Measurements from ENCODE around the gene RPL36AL. TPM values are rescaled to one million over a fixed set of nuclear protein-coding genes. Genes with fewer than 3 reads are reported as not detected.
"Not testable (repeated sequence)": the region's sequence is repeated elsewhere in the genome, so short reads cannot be mapped to it uniquely, and the experiment has no call there.

Gene RPL36AL
- total RNA-seq, 1 experiment from 2014 or later, result 181 TPM

- DNase-seq, result no peak
- peaks cover 2% of the 10 kb centered on the region for H3K4me1 Mint-ChIP-seq (ENCODE audit: low read depth, unreplicated experiment)
- H3K4me1 ChIP-seq, result peaks cover 4% of the 10 kb centered on the region
- H3K27me3 Mint-ChIP-seq (ENCODE audit: insufficient read depth, unreplicated experiment), result no peaks in the 10 kb centered on the region
- peaks cover 30% of the 10 kb centered on the region for H3K36me3 Mint-ChIP-seq (ENCODE audit: insufficient read depth, unreplicated experiment)
- H3K27ac Mint-ChIP-seq (ENCODE audit: unreplicated experiment), result no peak overlapping the region
- H3K4me3 ChIP-seq (ENCODE audit: low read depth, low read length), result no peak overlapping the region
- intact Hi-C loops (cut with micrococcal nuclease; ENCODE audit: unreplicated experiment), result no loop called here
- H3K9me3 Mint-ChIP-seq (ENCODE audit: unreplicated experiment), result no peaks in the 10 kb centered on the region
- no peaks in the 10 kb centered on the region for H3K36me3 ChIP-seq (ENCODE audit: control insufficient read depth, insufficient read depth, low read length)
- no peaks in the 10 kb centered on the region for H3K9me3 ChIP-seq
- no TSS peak for BruUV-seq (replicated peaks)
- ChIA-PET CTCF (no interaction called here), POLR2A (no interaction called here)
- no peak overlapping the region for H3K4me3 Mint-ChIP-seq (ENCODE audit: unreplicated experiment)
- H3K27me3 ChIP-seq (replicated peaks; ENCODE audit: control insufficient read depth, insufficient read depth, low read length), result no peaks in the 10 kb centered on the region
- TF ChIP-seq CTCF (IDR thresholded peaks at IDR 0.05; ENCODE audit: insufficient read depth in 1 of 2, low read depth in 1 of 2, low read length in 1 of 2, severe bottlenecking in 1 of 2, unreplicated experiment in 1 of 2), result no peak
Measured at GRCh38 chr14:49589387-49589786, 31.0 kb downstream of the RPL36AL start.

DNA sequence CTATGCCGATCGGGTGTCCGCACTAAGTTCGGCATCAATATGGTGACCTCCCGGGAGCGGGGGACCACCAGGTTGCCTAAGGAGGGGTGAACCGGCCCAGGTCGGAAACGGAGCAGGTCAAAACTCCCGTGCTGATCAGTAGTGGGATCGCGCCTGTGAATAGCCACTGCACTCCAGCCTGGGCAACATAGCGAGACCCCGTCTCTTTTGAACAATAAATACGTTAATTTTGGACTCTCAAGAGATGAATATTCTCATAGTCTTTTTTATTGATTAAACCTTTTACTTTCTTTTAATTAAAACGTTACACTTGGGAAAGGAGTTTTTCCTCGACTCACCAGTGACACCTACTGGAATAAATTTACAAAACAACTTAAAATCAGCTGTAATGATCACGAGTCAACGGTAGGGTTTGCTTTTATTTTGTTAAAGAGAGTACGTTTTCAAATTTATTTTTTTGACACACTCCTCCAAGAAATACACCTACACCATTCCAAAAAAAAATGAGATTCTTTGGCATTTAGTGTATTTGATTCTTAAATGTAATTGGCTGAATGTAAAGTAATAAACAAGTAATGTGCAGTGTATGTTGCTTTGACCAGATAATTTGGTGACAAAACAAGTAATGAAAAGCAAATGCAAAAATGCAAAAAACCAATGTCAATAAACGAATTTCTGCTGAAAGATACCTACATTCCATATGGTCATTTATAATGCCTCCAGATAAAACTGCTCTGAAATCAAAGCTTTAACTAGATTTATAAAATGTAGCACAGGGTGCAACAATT lies 33.6 kb downstream of the RPL36AL start:
- peak overlapping the region; percentile 98 for H3K4me3 Mint-ChIP-seq (ENCODE audit: unreplicated experiment)
- Histone ChIP-seq H3K4me3 (ENCODE audit: low read depth, low read length) (peak overlapping the region; percentile 97), H3K27me3 (replicated peaks; ENCODE audit: control insufficient read depth, insufficient read depth, low read length) (no peaks in the 10 kb centered on the region), H3K4me1 (peaks cover 10% of the 10 kb centered on the region), H3K9me3 (no peaks in the 10 kb centered on the region), H3K36me3 (ENCODE audit: control insufficient read depth, insufficient read depth, low read length) (no peaks in the 10 kb centered on the region; the same call in 1 of the 2 replicates)
- peak overlapping the region; percentile 97 for H3K27ac Mint-ChIP-seq (ENCODE audit: unreplicated experiment)
- peak; percentile 67 to 92 for TF ChIP-seq CTCF (IDR thresholded peaks at IDR 0.05; ENCODE audit: insufficient read depth in 1 of 2, low read depth in 1 of 2, low read length in 1 of 2, severe bottlenecking in 1 of 2, unreplicated experiment in 1 of 2)
- H3K9me3 Mint-ChIP-seq (ENCODE audit: unreplicated experiment), result no peaks in the 10 kb centered on the region
- BruUV-seq (replicated peaks), result no TSS peak
- peaks cover 12% of the 10 kb centered on the region for H3K4me1 Mint-ChIP-seq (ENCODE audit: low read depth, unreplicated experiment)
- ChIA-PET POLR2A (interaction anchor here (0.5 to 1.6 kb wide), 12 partner anchors 8 to 181 kb away, joined by 3 to 15 read pairs (median 4); partner anchors contain the start of genes KLHDC2, LRR1, MGAT2 and POLE2), CTCF (interaction anchor here (0.7 to 1.7 kb wide), 4 partner anchors 12 to 125 kb away, joined by 5 to 9 read pairs (median 6); partner anchors contain the start of genes LRR1, MGAT2 and RPL36AL)
- intact Hi-C loops (cut with micrococcal nuclease; ENCODE audit: unreplicated experiment), result loop anchor here (1.0 kb wide), 2 partner anchors 11 to 82 kb away; partner anchors contain the start of gene LRR1
- H3K36me3 Mint-ChIP-seq (ENCODE audit: insufficient read depth, unreplicated experiment), result peaks cover 55% of the 10 kb centered on the region
- no peaks in the 10 kb centered on the region for H3K27me3 Mint-ChIP-seq (ENCODE audit: insufficient read depth, unreplicated experiment)
- DNase-seq, result peak; percentile 59 to 68

DNA sequence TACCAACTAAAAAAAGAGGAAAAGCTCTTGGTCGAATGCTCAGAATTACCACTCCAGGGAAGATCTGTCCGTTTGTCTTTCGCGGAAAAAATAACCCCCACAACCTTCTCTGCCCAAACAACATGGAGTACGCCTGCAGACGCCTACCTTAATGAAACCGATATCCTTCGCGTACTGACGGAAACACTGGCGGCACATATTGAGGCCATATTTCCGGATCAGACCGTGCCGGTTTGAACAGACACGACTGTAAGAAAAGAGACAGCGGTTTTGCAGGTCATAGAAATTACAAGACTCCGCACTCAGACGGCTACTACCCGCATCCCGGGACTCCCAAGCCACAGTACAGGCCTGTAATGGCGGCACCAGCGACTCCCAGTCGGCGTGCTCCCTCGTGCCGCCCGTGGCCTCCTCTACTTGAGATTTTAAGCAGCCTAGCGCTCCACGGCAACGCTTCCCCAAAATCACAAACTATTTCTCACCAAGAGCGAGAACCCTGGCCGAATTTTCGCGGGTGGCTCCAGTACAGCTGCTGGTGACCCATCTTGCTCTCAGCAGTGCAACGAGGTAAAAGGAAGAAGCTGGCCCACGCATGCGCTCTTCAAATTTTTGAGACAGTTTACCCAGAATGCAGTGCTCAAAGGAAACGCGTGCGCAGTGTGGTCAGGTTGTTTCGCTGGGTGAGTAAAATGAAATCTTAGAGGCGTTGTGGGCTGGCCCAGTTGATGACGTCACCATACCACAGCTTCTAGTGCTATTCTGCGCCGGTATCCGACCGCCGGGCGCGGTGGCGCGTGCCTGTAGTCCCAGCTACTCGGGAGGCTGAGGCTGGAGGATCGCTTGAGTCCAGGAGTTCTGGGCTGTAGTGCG lies 34.4 kb downstream of the RPL36AL start, which contains the start of gene RPS29:
RPS29 (minus strand) TSS at position 578 of the 870 bp plus-strand sequence; CDS start at position 544, 34 bp downstream.
- Histone ChIP-seq H3K36me3 (ENCODE audit: control insufficient read depth, insufficient read depth, low read length) (no peaks in the 10 kb centered on the region; the same call in 1 of the 2 replicates), H3K4me1 (peaks cover 10% of the 10 kb centered on the region), H3K9me3 (no peaks in the 10 kb centered on the region), H3K27me3 (replicated peaks; ENCODE audit: control insufficient read depth, insufficient read depth, low read length) (no peaks in the 10 kb centered on the region), H3K4me3 (ENCODE audit: low read depth, low read length) (peak within 1 kb of the TSS; percentile 97)
- H3K4me1 Mint-ChIP-seq (ENCODE audit: low read depth, unreplicated experiment), result peaks cover 20% of the 10 kb centered on the region
- peak within 1 kb of the TSS; percentile 97 for H3K27ac Mint-ChIP-seq (ENCODE audit: unreplicated experiment)
- no peaks in the 10 kb centered on the region for H3K27me3 Mint-ChIP-seq (ENCODE audit: insufficient read depth, unreplicated experiment)
- TF ChIP-seq CTCF (IDR thresholded peaks at IDR 0.05; ENCODE audit: insufficient read depth in 1 of 2, low read depth in 1 of 2, low read length in 1 of 2, severe bottlenecking in 1 of 2, unreplicated experiment in 1 of 2), result no peak
- no peaks in the 10 kb centered on the region for H3K9me3 Mint-ChIP-seq (ENCODE audit: unreplicated experiment)
- DNase-seq, result peak; percentile 97 to 98
- ChIA-PET POLR2A (interaction anchor here (0.5 to 1.6 kb wide), 12 partner anchors 9 to 182 kb away, joined by 3 to 15 read pairs (median 4); partner anchors contain the start of genes KLHDC2, LRR1, MGAT2 and POLE2), CTCF (interaction anchor here (0.6 to 1.7 kb wide), 4 partner anchors 34 to 124 kb away, joined by 4 to 9 read pairs (median 6); partner anchors contain the start of genes MGAT2 and RPL36AL)
- peaks cover 63% of the 10 kb centered on the region for H3K36me3 Mint-ChIP-seq (ENCODE audit: insufficient read depth, unreplicated experiment)
- peak within 1 kb of the TSS; percentile 98 for H3K4me3 Mint-ChIP-seq (ENCODE audit: unreplicated experiment)
- intact Hi-C loops (cut with micrococcal nuclease; ENCODE audit: unreplicated experiment), result loop anchor here (1.0 kb wide), 2 partner anchors 12 to 81 kb away; partner anchors contain the start of gene LRR1
- no TSS peak for BruUV-seq (replicated peaks)

- intact Hi-C loops (cut with micrococcal nuclease; ENCODE audit: unreplicated experiment); H3K9me3 Mint-ChIP-seq (ENCODE audit: unreplicated experiment); BruUV-seq (replicated peaks); H3K27me3 ChIP-seq (replicated peaks; ENCODE audit: control insufficient read depth, insufficient read depth, low read length); H3K36me3 ChIP-seq (ENCODE audit: control insufficient read depth, insufficient read depth, low read length); POLR2A ChIA-PET; DNase-seq; H3K27me3 Mint-ChIP-seq (ENCODE audit: insufficient read depth, unreplicated experiment); H3K4me1 ChIP-seq; H3K9me3 ChIP-seq: not testable (repeated sequence)
- CTCF ChIA-PET, result interaction anchor here (0.7 to 0.9 kb wide), 2 partner anchors 49 to 124 kb away, joined by 3 to 4 read pairs; no protein-coding TSS in a partner anchor
- peak overlapping the region; percentile 97 for H3K27ac Mint-ChIP-seq (ENCODE audit: unreplicated experiment)
- peaks cover 71% of the 10 kb centered on the region for H3K36me3 Mint-ChIP-seq (ENCODE audit: insufficient read depth, unreplicated experiment)
- H3K4me1 Mint-ChIP-seq (ENCODE audit: low read depth, unreplicated experiment), result peaks cover 21% of the 10 kb centered on the region
- peak overlapping the region; percentile 97 for H3K4me3 ChIP-seq (ENCODE audit: low read depth, low read length)
- peak overlapping the region; percentile 98 for H3K4me3 Mint-ChIP-seq (ENCODE audit: unreplicated experiment)
Measured at GRCh38 chr14:49584981-49585640, 35.3 kb downstream of the RPL36AL start.
